Islet precursor cell (in vitro differentiated cells): ENCODE data around the gene GNPTAB.
"Not testable (repeated sequence)": the region's sequence is repeated elsewhere in the genome, so short reads cannot be mapped to it uniquely, and the experiment has no call there.

Experiments used
- DNase-seq: peaks from one replicate; pipeline ENCODE4 v3.0.0-alpha.2; 2018

The GNPTAB gene

GRCh38 chr12:101850199-101850598, 19.4 kb upstream of the GNPTAB start:
- no peak for DNase-seq

GRCh38 chr12:101847325-101847724, 16.6 kb upstream of the GNPTAB start:
- DNase-seq, result no peak

- no peak for DNase-seq
These were observed 14.5 kb upstream of the GNPTAB start for GRCh38 chr12:101845137-101845711.

- no peak for DNase-seq
These were observed 10.3 kb upstream of the GNPTAB start for GRCh38 chr12:101841069-101841468.

GRCh38 chr12:101839324-101840283, 8.8 kb upstream of the GNPTAB start:
- DNase-seq, result peak; percentile 82

DNA sequence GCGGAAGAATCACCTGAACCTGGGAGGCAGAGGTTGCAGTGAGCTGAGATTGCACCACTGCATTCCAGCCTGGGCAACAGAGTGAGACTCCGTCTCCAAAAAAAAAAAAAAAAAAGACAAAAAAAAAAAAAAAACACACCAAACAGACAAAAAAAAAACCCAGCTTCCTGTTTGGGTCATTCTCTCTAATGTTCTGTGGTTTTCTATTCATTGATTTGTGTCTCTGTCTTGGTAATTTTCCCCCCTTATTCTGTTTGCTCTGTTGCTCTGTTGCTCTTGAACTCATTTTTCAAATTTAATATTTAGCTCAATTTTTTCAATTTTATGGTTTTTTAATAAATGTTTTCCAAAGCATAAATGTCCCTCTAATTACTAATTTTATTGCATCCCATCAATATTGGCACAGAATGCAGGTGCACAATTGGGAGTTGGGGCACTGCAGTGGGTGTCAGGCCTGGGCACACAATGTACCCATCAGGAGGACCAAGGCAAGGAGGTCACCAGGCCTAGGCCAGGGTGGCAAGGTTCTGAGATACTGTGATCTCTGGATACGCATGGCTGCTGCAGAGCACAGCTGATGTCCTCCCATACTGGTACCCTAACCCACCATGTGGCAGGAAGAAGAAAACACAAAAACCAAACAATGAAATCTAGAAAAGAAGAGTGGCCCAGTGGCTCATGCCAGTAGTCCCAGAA, 8.0 kb upstream of the GNPTAB start:
- DNase-seq, result no peak

GRCh38 chr12:101832030-101832429, 1.3 kb upstream of the GNPTAB start:
- no peak for DNase-seq

- no peak for DNase-seq
These were observed 956 bp downstream of the GNPTAB start for GRCh38 chr12:101829639-101830366.

GRCh38 chr12:101828463-101829196, 2.1 kb downstream of the GNPTAB start:
- DNase-seq, result no peak

- no peak for DNase-seq
These were observed 3.9 kb downstream of the GNPTAB start for GRCh38 chr12:101826766-101827368.

- no peak for DNase-seq
These were observed 5.9 kb downstream of the GNPTAB start for GRCh38 chr12:101824831-101825230.

DNA sequence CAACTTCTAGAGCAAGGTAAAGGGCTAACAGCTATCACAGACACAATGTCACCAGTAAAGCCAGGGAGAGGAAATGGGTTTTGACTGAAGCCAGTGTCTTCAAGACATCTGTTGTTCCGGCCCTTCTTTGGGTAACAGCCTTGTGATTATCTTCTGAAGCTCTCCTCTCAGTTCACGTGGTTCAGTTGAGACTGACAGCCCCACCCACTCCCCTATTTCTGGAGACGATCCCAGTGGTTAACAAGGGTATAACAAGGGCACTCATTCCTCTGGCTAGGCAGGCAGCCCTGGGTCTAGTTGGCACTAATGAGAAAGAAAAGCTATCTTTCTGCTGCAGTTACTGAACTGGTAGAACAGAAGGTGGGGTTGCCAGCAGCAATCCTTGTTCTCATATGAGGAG, 6.9 kb downstream of the GNPTAB start:
- peak; percentile 87 for DNase-seq

DNA sequence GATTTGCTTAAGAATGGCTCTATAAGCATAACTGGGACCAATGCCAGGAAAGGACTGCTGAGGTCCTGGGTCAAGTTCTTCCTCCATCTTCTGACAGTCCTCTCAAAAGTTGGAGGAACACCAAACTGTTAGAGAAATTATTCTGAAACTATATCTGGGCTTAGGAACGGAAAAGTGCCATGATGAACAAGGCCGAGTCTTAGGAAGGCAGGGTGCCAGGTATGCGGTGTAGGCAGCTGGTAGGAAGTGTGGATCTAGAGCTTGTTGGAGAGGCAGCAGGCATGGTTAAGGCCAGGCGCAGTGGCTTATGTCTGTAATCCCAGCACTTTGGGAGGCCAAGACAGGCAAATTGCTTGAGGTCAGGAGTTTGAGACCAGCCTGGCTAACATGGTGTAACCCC, 7.7 kb downstream of the GNPTAB start:
- DNase-seq, result no peak

DNA sequence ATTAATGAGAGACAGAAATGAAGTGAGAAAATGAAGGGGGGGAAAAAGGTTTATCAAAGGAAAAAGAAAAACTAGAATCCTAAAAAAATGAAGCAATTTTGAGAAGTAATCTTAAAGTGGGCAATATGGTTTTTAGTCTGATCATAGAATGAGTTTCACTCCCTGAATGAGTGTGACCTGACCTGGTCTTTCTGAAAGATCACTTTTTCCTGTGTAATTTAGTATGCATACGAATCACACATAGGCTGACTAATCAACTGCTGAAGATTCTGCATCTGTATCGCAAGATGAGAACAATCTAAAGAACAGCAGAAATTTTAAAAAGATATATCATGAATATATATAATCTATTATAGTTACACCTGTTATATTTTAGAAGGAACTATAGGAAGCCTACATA, 11.3 kb downstream of the GNPTAB start:
- no peak for DNase-seq

- DNase-seq, result not testable (repeated sequence)
These were observed 12.1 kb downstream of the GNPTAB start for GRCh38 chr12:101818689-101819088.

- no peak for DNase-seq
These were observed 17.6 kb downstream of the GNPTAB start for GRCh38 chr12:101813117-101813516.

GRCh38 chr12:101812716-101813115, 18.0 kb downstream of the GNPTAB start:
- not testable (repeated sequence) for DNase-seq

GRCh38 chr12:101811342-101811741, 19.4 kb downstream of the GNPTAB start:
- DNase-seq, result not testable (repeated sequence)

DNA sequence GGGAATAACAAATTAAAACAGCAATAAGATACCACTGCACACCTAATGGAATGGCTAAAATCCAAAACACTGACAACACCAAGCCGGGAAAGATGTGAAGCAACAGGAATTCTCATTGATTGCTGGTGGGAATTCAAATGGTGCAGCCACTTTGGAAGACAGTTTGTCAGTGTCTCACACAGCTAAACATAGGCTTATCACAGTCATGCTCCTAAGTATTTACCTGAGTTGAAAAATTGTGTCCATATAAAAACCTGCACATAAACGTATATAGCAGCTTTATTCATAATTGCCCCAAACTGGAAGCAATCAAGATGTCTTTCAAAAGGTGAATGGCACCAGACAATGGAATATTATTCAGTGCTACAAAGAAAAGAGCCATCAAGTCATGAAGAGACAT, 21.6 kb downstream of the GNPTAB start:
- DNase-seq, result no peak

GRCh38 chr12:101806265-101806664, 24.5 kb downstream of the GNPTAB start:
- no peak for DNase-seq

GRCh38 chr12:101804409-101804808, 26.4 kb downstream of the GNPTAB start:
- DNase-seq, result no peak

DNA sequence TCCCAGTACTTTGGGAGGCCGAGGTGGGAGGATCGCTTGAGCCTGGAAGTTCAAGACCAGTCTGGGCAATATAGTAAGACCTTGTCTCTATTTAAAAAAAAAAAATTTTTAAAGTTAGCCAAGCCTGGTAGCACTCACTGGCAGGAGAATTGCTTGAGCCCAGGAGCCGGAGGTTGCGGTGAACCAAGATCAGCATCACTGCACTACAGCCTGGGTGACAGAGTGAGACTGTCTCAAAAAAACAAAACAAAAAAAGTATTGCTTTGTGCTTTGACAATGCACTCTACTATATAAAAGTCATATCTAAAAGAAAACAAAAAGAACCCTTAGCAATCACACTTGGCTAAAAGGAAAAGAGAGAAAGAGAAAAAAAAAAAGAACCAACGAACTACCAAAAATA, 26.8 kb downstream of the GNPTAB start:
- DNase-seq, result no peak
